Body of pancreas (tissue), 4 donors: ENCODE measurements around the gene RAB23.

Experiments used
- CTCF ChIP-seq, 7 experiments: fragments of 450-650 bp in 4 of 7; fragments of 200-600 bp in 3 of 7; sonication (generic) in 3 of 7; IDR thresholded peaks; one replicate each; pipeline ENCODE4 v1.5.1; 2016 to 2019; ENCODE audit warnings: antibody characterized with exemption in 7 of 7
- POLR2A ChIP-seq, 3 donors: fragments of 450-650 bp; IDR thresholded peaks; one replicate each; pipeline ENCODE4 v1.6.1; 2016; ENCODE audit warnings: antibody characterized with exemption in 3 of 3, mild to moderate bottlenecking in 2 of 3

- TF ChIP-seq CTCF (IDR thresholded peaks at IDR 0.05) (no peak), POLR2A (IDR thresholded peaks at IDR 0.05) (no peak)
Measured at GRCh38 chr6:57207141-57207540, 15.0 kb downstream of the RAB23 start.
